Immature natural killer cell (primary cell): ENCODE measurements around the gene PLCH2. TPM values are rescaled to one million over a fixed set of nuclear protein-coding genes. Genes with fewer than 3 reads are reported as not detected.

Source experiments
- DNase-seq, 3 donors: peaks; one replicate each; pipeline ENCODE4 v3.0.0; 2022; ENCODE audit warnings: mixed read lengths in 1 of 3
- H3K27ac Mint-ChIP-seq, 6 donors: one replicate each; pipeline ENCODE4 v1.8.0; 2020; ENCODE audit warnings: mixed read lengths in 6 of 6, mild to moderate bottlenecking in 5 of 6, inconsistent platforms in 4 of 6, moderate library complexity in 3 of 6
- H3K27me3 Mint-ChIP-seq, 3 donors: one replicate each; pipeline ENCODE4 v1.8.0; 2020 to 2021; ENCODE audit warnings: low read depth in 3 of 3, mild to moderate bottlenecking in 3 of 3, mixed read lengths in 3 of 3, moderate library complexity in 3 of 3, inconsistent platforms in 1 of 3
- H3K36me3 Mint-ChIP-seq, 3 donors: one replicate each; pipeline ENCODE4 v1.8.0; 2020; ENCODE audit warnings: mixed read lengths in 3 of 3, inconsistent platforms in 2 of 3, mild to moderate bottlenecking in 2 of 3
- H3K4me1 Mint-ChIP-seq, 2 donors: one replicate each; pipeline ENCODE4 v1.8.0; 2020; ENCODE audit warnings: inconsistent platforms in 2 of 2, mild to moderate bottlenecking in 2 of 2, mixed read lengths in 2 of 2, moderate library complexity in 1 of 2
- H3K4me3 Mint-ChIP-seq, 5 donors: one replicate each; pipeline ENCODE4 v1.8.0; 2020; ENCODE audit warnings: mild to moderate bottlenecking in 5 of 5, mixed read lengths in 5 of 5, inconsistent platforms in 3 of 5, moderate library complexity in 3 of 5
- H3K9me3 Mint-ChIP-seq, 6 donors: one replicate each; pipeline ENCODE4 v1.8.0; 2020; ENCODE audit warnings: mild to moderate bottlenecking in 6 of 6, mixed read lengths in 6 of 6, inconsistent platforms in 4 of 6, moderate library complexity in 3 of 6
- polyA plus RNA-seq, 3 donors: library from polyadenylated mRNA; unstranded; fragments of 300-500 nt; fragmentation: Illumina TruSeq; gene quantifications; one replicate each; pipeline ENCODE4 v1.2.3, GENCODE V29; 2021

Gene PLCH2
- polyA plus RNA-seq, 3 donors from 2014 or later, result 2.9 to 5.1 TPM; not detected in 1

GRCh38 chr1:2534315-2534686, 58.2 kb downstream of the PLCH2 start:
- H3K4me3 Mint-ChIP-seq, result no peak overlapping the region
- H3K27ac Mint-ChIP-seq, result no peak overlapping the region
- H3K4me1 Mint-ChIP-seq, result peaks cover 0 to 1% of the 10 kb centered on the region in 2 donors
- DNase-seq, result no peak
- peaks cover 2 to 5% (median 2%) of the 10 kb centered on the region in 3 donors for H3K27me3 Mint-ChIP-seq
- no peaks in the 10 kb centered on the region for H3K36me3 Mint-ChIP-seq
- no peaks in the 10 kb centered on the region for H3K9me3 Mint-ChIP-seq

GRCh38 chr1:2534687-2535441, 58.8 kb downstream of the PLCH2 start:
- Mint-ChIP-seq H3K4me3 (no peak overlapping the region), H3K36me3 (no peaks in the 10 kb centered on the region), H3K27me3 (peaks cover 2 to 5% (median 2%) of the 10 kb centered on the region in 3 donors), H3K27ac (no peak overlapping the region), H3K4me1 (peaks cover 0 to 1% of the 10 kb centered on the region in 2 donors), H3K9me3 (no peaks in the 10 kb centered on the region)
- DNase-seq, result no peak

DNA sequence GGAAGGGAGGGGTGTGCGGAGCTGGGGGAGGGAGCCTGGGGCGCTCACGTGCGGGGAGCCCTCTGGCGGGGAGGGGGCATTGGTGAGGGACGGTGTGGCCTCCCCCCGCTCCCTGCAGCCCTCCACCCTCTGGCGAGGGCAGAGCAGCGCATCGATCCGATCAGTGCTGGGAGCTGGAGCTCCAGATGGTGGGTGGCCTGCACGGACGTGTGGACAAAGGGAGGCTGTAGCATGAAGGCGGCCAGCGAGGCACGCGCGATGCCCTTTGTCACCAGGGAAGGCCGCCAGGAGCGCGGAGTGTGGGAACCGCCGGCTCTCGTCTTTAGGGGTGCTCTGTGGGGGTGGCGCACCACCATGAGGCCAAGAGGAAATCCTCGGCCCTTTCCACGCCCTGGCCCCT, 59.4 kb downstream of the PLCH2 start:
- H3K27me3 Mint-ChIP-seq, result peaks cover 2 to 5% (median 2%) of the 10 kb centered on the region in 3 donors
- H3K36me3 Mint-ChIP-seq, result no peaks in the 10 kb centered on the region
- no peak overlapping the region for H3K4me3 Mint-ChIP-seq
- H3K27ac Mint-ChIP-seq, result no peak overlapping the region
- no peaks in the 10 kb centered on the region for H3K9me3 Mint-ChIP-seq
- DNase-seq, result no peak
- H3K4me1 Mint-ChIP-seq, result peaks cover 0 to 1% of the 10 kb centered on the region in 2 donors

GRCh38 chr1:2535981-2536380, 59.9 kb downstream of the PLCH2 start:
- H3K27ac Mint-ChIP-seq, result no peak overlapping the region
- peaks cover 2 to 5% (median 2%) of the 10 kb centered on the region in 3 donors for H3K27me3 Mint-ChIP-seq
- DNase-seq, result no peak
- no peaks in the 10 kb centered on the region for H3K36me3 Mint-ChIP-seq
- H3K4me3 Mint-ChIP-seq, result no peak overlapping the region
- H3K9me3 Mint-ChIP-seq, result no peaks in the 10 kb centered on the region
- H3K4me1 Mint-ChIP-seq, result peaks cover 0 to 2% of the 10 kb centered on the region in 2 donors

GRCh38 chr1:2537784-2538115, 61.7 kb downstream of the PLCH2 start:
- Mint-ChIP-seq H3K27ac (no peak overlapping the region), H3K9me3 (no peaks in the 10 kb centered on the region), H3K4me1 (peaks cover 8 to 9% of the 10 kb centered on the region in 2 donors), H3K27me3 (peaks cover 0 to 5% (median 3%) of the 10 kb centered on the region in 3 donors), H3K36me3 (no peaks in the 10 kb centered on the region), H3K4me3 (no peak overlapping the region)
- no peak for DNase-seq

GRCh38 chr1:2538376-2538775, 62.3 kb downstream of the PLCH2 start:
- H3K27me3 Mint-ChIP-seq, result peaks cover 0 to 5% (median 3%) of the 10 kb centered on the region in 3 donors
- peaks cover 8 to 9% of the 10 kb centered on the region in 2 donors for H3K4me1 Mint-ChIP-seq
- no peak for DNase-seq
- H3K27ac Mint-ChIP-seq, result peak overlapping the region in 1 of 6 donors; percentile 45
- no peaks in the 10 kb centered on the region for H3K9me3 Mint-ChIP-seq
- no peak overlapping the region for H3K4me3 Mint-ChIP-seq
- H3K36me3 Mint-ChIP-seq, result no peaks in the 10 kb centered on the region

DNA sequence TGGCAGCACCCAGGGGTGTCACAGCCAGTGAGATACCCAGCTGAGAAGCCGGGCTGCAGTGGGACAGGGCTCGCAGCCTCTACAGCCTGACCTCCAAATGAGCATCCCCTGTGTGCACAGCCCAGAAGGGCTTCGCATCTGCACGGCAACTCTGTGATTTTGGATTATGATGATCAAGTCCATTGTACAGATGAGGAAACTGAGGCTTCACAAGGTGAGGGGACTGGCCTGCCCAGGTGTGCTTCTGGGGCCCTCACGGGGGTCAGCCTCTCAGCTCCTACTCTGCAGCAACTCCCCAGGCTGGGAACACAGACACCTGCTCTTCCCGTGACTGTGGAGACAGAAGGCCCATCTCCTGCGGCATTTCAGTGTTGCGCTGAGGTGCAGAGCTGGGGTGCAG, 62.8 kb downstream of the PLCH2 start:
- H3K36me3 Mint-ChIP-seq, result no peaks in the 10 kb centered on the region
- peaks cover 8 to 9% of the 10 kb centered on the region in 2 donors for H3K4me1 Mint-ChIP-seq
- no peak overlapping the region for H3K4me3 Mint-ChIP-seq
- H3K27ac Mint-ChIP-seq, result no peak overlapping the region
- no peaks in the 10 kb centered on the region for H3K9me3 Mint-ChIP-seq
- no peak for DNase-seq
- H3K27me3 Mint-ChIP-seq, result peaks cover 0 to 4% (median 3%) of the 10 kb centered on the region in 3 donors

- peaks cover 0 to 3% (median 2%) of the 10 kb centered on the region in 3 donors for H3K27me3 Mint-ChIP-seq
- H3K4me3 Mint-ChIP-seq, result no peak overlapping the region
- no peak for DNase-seq
- no peak overlapping the region for H3K27ac Mint-ChIP-seq
- H3K36me3 Mint-ChIP-seq, result no peaks in the 10 kb centered on the region
- no peaks in the 10 kb centered on the region for H3K9me3 Mint-ChIP-seq
- H3K4me1 Mint-ChIP-seq, result peaks cover 8 to 11% of the 10 kb centered on the region in 2 donors
These were observed 63.3 kb downstream of the PLCH2 start for GRCh38 chr1:2539312-2539907.

DNA sequence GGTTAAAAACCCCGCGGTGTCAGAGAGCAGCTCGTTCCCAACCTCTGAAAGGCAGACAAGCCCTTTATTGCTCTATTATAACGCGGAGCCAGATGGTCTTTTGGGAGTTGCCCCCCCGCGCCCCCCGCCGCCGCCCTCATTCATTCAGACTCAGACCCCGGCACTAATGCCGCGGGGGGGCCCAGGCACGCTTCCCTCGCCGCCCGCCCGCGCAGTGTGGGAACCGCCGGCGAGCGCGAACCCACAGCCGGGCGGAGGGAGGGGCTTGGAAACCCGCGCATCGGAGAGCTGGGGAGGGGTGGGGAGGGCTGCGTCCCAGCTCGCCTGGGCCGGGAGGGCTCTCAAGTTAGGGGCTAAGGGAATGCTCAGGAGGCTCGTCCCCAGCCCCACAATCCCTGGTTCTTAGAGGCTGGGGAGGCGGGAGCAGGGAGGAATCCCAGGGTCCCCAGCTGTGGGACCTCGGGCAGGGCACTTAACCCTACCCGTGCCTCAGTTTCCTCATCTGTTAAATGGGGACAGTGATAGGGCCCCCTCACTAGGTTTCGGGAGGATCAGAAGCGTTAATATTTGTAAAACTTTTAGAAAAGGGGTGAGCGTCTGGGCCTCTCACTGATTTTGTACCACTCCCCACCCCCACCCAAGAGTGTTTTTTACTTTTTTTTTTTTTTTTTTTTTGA, 64.9 kb downstream of the PLCH2 start:
- H3K9me3 Mint-ChIP-seq, result no peaks in the 10 kb centered on the region
- H3K4me3 Mint-ChIP-seq, result no peak overlapping the region
- no peaks in the 10 kb centered on the region for H3K36me3 Mint-ChIP-seq
- no peak for DNase-seq
- H3K27ac Mint-ChIP-seq, result no peak overlapping the region
- peaks cover 8 to 14% of the 10 kb centered on the region in 2 donors for H3K4me1 Mint-ChIP-seq
- H3K27me3 Mint-ChIP-seq, result peaks cover 0 to 3% (median 0%) of the 10 kb centered on the region in 3 donors

- Mint-ChIP-seq H3K9me3 (no peaks in the 10 kb centered on the region), H3K4me1 (peaks cover 8 to 14% of the 10 kb centered on the region in 2 donors), H3K4me3 (peak overlapping the region in 1 of 5 donors; percentile 18), H3K36me3 (no peaks in the 10 kb centered on the region), H3K27me3 (peaks cover under 1 to 4% (median 1%) of the 10 kb centered on the region in 3 donors), H3K27ac (no peak overlapping the region)
- DNase-seq, result no peak
These were observed 65.6 kb downstream of the PLCH2 start for GRCh38 chr1:2541619-2542245.

DNA sequence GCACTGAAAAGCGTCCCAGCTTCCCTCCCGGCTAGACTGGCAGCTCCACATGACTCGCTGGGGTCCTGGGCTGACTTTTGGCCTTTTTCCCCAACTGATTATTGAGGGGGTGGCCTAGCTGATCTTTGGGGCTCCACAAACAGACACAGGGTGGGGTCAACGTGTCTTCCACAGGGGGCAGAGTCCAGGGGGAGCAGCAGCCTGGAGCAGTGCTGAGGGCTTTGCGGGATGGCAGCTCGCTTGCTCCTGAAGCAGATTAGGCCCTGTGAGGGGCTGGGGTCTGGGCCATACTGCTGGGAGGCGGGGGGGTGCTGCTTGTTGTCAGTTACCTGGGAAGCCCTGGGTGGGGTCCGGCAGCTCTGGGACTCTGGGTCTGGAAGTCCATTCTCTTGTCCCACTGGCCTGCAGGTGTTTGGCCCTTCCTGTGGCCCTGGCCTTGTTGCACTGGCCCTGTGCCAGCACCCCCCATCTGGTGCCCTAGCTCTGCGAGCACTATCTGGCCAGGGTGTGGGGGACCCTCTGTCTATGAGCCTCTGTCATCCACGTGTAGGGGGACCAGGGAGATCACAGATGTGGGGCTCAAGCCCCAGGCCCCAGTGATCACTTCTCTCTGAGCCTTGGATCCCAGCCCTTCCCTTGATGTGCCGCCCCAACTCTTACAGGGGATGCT, 66.3 kb downstream of the PLCH2 start:
- no peak overlapping the region for H3K27ac Mint-ChIP-seq
- H3K4me1 Mint-ChIP-seq, result peaks cover 8 to 14% of the 10 kb centered on the region in 2 donors
- no peaks in the 10 kb centered on the region for H3K36me3 Mint-ChIP-seq
- no peaks in the 10 kb centered on the region for H3K9me3 Mint-ChIP-seq
- H3K27me3 Mint-ChIP-seq, result peaks cover 3 to 9% (median 5%) of the 10 kb centered on the region in 3 donors
- H3K4me3 Mint-ChIP-seq, result no peak overlapping the region
- DNase-seq, result no peak

DNA sequence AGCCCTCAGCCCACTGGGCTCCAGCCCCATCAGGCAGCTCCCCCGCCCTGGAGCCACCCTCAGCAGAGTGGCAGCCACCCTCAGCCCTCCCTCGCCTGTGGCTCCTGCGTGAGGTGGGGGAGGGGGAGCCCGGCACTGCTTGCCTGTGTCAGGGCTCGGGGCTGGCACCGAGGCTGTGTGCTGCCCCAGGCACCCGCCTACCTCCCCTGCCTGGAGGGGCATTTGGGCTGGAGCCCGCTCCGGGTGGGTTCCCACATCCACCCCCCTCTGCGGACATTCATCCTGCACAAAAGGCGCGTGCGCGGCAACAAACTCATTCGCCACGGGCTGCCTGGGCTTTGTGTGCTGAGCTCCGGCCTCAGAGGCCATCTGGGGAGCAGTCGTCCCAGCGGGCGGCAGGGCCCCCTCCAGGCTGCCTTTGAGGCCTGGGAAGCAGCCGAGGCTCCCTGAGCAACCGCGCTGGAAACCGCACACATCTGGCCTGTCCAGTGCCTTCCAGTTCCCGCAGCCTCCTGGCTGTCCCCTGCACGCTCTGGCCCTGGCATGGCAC, 67.5 kb downstream of the PLCH2 start:
- Mint-ChIP-seq H3K36me3 (no peaks in the 10 kb centered on the region), H3K4me1 (peaks cover 11 to 22% of the 10 kb centered on the region in 2 donors), H3K27ac (no peak overlapping the region), H3K27me3 (peaks cover 4 to 18% (median 11%) of the 10 kb centered on the region in 3 donors), H3K4me3 (no peak overlapping the region), H3K9me3 (no peaks in the 10 kb centered on the region)
- peak; percentile 50 to 51 (median 50) for DNase-seq
